ENCODE results near the gene PCSK7. TPM values are rescaled to one million over a fixed set of nuclear protein-coding genes. Genes with fewer than 3 reads are reported as not detected.

The PCSK7 gene
- total RNA-seq, 1 experiment from 2014 or later, result 50.7 TPM

GRCh38 chr11:117179048-117179999 lies 52.5 kb downstream of the PCSK7 start:
- DNase-seq, result peak; percentile 29

More at GRCh38 chr11:117179048-117179999, 52.5 kb downstream of the PCSK7 start:
- Histone ChIP-seq H3K14ac (ENCODE audit: insufficient read depth, low read length) (peak overlapping the region; percentile 85), H2BK12ac (ENCODE audit: insufficient read length, low read depth, low read length) (no peak overlapping the region), H3K18ac (ENCODE audit: insufficient read length, low read depth, low read length) (peak overlapping the region; percentile 37), H4K5ac (ENCODE audit: insufficient read length, low read depth, low read length) (no peak overlapping the region), H2AFZ (ENCODE audit: low read length) (no peak overlapping the region), H2AK5ac (ENCODE audit: insufficient read length, low read length) (no peak overlapping the region), H3K23ac (ENCODE audit: insufficient read length, low read depth, low read length) (no peak overlapping the region), H4K8ac (replicated peaks; ENCODE audit: insufficient read length, low read depth, low read length) (no peak overlapping the region), H3K4me2 (ENCODE audit: insufficient read depth, insufficient read length, low read length) (peak overlapping the region; percentile 95), H2BK15ac (ENCODE audit: low read depth, low read length) (no peak overlapping the region), H3K27ac (ENCODE audit: insufficient read length, low read depth, low read length) (no peak overlapping the region), H3K23me2 (ENCODE audit: insufficient read length, low read depth, low read length, poor library complexity, severe bottlenecking) (peaks cover 14% of the 10 kb centered on the region), H2BK20ac (ENCODE audit: low read depth, low read length, poor library complexity, severe bottlenecking) (no peak overlapping the region), H2BK5ac (ENCODE audit: insufficient read length, low read length) (no peak overlapping the region), H3K9ac (ENCODE audit: extremely low read depth, insufficient read length, low read length) (peak overlapping the region; percentile 64), H3K4ac (ENCODE audit: low read depth, low read length) (no peak overlapping the region), H3T11ph (ENCODE audit: low read length) (no peak overlapping the region), H2BK120ac (ENCODE audit: low read depth, low read length, poor library complexity, severe bottlenecking) (no peak overlapping the region), H3K4me1 (ENCODE audit: insufficient read depth, low read length) (peaks cover 6% of the 10 kb centered on the region; the same call in 1 of the 2 replicates), H3K56ac (ENCODE audit: insufficient read length, low read depth, low read length) (no peak overlapping the region), H4K20me1 (ENCODE audit: control insufficient read depth, insufficient read depth, insufficient read length) (no peaks in the 10 kb centered on the region), H3K27me3 (ENCODE audit: insufficient read depth, low read length) (no peaks in the 10 kb centered on the region), H4K91ac (ENCODE audit: insufficient read length, low read depth, low read length) (no peak overlapping the region), H3K79me2 (ENCODE audit: insufficient read depth, low read length) (no peaks in the 10 kb centered on the region), H3K9me3 (ENCODE audit: control insufficient read depth, low read depth, low read length) (no peaks in the 10 kb centered on the region), H3K79me1 (ENCODE audit: insufficient read depth, low read depth, low read length, poor library complexity, severe bottlenecking) (no peaks in the 10 kb centered on the region)
- WGBS (ENCODE audit: extremely low coverage, insufficient read length, low lambda C conversion rate), result no CpG with 5 or more reads among the region's 39 CpGs
- Mint-ChIP-seq H3K9me3 (no peaks in the 10 kb centered on the region), H3K4me3 (peak overlapping the region; percentile 90 to 97), H3K4me1 (peaks cover 21 to 28% of the 10 kb centered on the region in 2 experiments), H3K36me3 (ENCODE audit: insufficient read depth in 1 of 3, low read depth in 3 of 3) (peaks cover 0 to 23% (median 13%) of the 10 kb centered on the region in 3 experiments; a peak in 4 of 7 replicates), H3K27ac (peak overlapping the region in 2 of 3 experiments; percentile 84 to 91; a peak in 3 of 7 replicates), H3K27me3 (ENCODE audit: low read depth) (peaks cover 4% of the 10 kb centered on the region; the same call in 1 of the 2 replicates)
- no peak for TF ChIP-seq CTCF (conservative IDR thresholded peaks at IDR 0.05)
